ENCODE data around the gene PRAC1.
"Not testable (repeated sequence)": the region's sequence is repeated elsewhere in the genome, so short reads cannot be mapped to it uniquely, and the experiment has no call there.

PRAC1 gene

DNA sequence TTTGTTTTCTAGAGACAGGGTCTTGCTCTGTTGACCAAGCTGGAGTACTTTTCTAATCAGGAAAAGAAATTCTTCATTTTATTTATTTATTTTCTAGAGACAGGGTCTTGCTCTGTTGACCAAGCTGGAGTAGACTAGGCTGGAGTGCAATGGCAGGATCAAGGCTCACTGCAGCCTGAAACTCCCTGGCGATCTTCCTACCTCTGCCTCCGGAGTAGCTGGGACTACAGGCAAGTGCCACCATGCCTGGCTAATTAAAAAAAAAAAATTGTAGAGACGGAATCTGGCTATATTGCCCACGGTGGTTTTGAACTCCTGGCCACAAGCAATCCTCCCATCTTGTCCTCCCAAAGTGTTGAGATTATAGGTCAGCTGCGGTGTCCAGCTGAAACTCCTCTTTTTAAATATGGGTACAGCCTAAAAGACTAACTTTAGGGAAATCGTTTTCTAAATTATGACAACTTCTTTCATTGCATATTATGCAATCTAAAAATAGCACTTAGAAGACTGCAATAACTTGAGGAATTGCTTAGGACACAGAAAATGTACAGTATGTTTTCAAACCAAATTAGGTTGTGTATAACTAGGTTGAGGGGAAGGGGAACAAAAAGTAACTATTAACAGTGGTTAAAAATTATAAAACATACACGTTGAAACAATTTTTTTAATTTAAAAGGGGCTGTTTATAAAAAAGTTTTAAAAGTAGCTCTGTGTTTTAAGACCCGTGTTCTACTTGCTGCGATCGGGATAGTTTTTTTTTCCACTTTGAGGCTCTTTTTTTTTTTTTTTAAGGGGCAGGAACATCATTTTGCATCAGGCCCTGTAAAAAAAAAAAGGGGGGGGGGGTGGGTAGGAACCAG is 4.7 kb downstream of the PRAC1 start:
- ChIA-PET CTCF (interaction anchor here (0.6 to 11.1 kb wide), 9 partner anchors 11 to 166 kb away, joined by 3 to 92 read pairs (median 3); partner anchors contain the start of gene HOXB13), POLR2A (no interaction called here)
- peaks cover 15 to 97% (median 48%) of the 10 kb centered on the region in 5 experiments for H3K27me3 ChIP-seq (replicated peaks in 2 of 5; ENCODE audit: control insufficient read depth in 4 of 5, insufficient read depth in 5 of 5, low read length in 4 of 5)
- peaks cover 0 to 4% (median 0%) of the 10 kb centered on the region in 4 experiments for H3K4me1 ChIP-seq (ENCODE audit: control extremely low read depth in 1 of 4, control insufficient read depth in 4 of 4, insufficient read depth in 4 of 4, low read length in 3 of 4)
- 18% methylated on average over 3 of the region's 10 CpGs for WGBS (ENCODE audit: insufficient coverage)
- H3K27ac ChIP-seq (ENCODE audit: insufficient read depth in 1 of 2, low read depth in 1 of 2, low read length in 2 of 2, poor library complexity in 1 of 2, severe bottlenecking in 2 of 2), result no peak overlapping the region
- H3K4me3 ChIP-seq (ENCODE audit: control insufficient read depth in 1 of 7, extremely low read depth in 1 of 7, insufficient read depth in 4 of 7, low read depth in 2 of 7, low read length in 6 of 7), result no peak overlapping the region
- H3K9me3 ChIP-seq (ENCODE audit: control extremely low read depth in 1 of 5, control insufficient read depth in 4 of 5, insufficient read depth in 2 of 5, low read depth in 1 of 5, low read length in 4 of 5), result peaks cover 0 to 3% (median 0%) of the 10 kb centered on the region in 5 experiments
- DNase-seq, result no peak
- H3K36me3 ChIP-seq (ENCODE audit: control insufficient read depth in 4 of 4, insufficient read depth in 4 of 4, low read length in 3 of 4), result no peaks in the 10 kb centered on the region

DNA sequence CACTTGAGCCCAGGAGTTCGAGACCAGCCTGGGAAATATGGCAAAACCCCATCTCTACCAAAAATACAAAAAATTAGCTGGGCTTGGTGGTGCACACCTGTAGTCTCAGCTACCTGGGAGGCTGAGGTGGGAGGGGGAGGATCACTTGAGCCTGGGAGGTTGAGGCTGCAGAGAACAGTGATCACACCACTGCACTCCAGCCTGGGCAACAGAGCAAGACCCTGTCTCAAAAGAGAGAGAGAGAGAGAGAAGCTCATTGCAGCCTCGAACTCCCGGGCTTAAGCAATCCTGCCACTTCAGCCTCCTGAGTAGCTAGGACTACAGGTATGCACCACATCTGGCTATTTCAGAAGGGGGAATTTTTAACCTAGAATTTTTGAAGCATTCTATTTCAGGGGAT is 5.8 kb downstream of the PRAC1 start:
- CTCF ChIA-PET, result interaction anchor here (0.8 to 11.1 kb wide), 6 partner anchors 9 to 167 kb away, joined by 3 to 92 read pairs (median 4); no protein-coding TSS in a partner anchor
- peaks cover 15 to 96% (median 49%) of the 10 kb centered on the region in 5 experiments for H3K27me3 ChIP-seq (replicated peaks in 2 of 5; ENCODE audit: control insufficient read depth in 4 of 5, insufficient read depth in 5 of 5, low read length in 4 of 5)
- H3K36me3 ChIP-seq (ENCODE audit: control insufficient read depth in 4 of 4, insufficient read depth in 4 of 4, low read length in 3 of 4); H3K9me3 ChIP-seq (ENCODE audit: control extremely low read depth in 1 of 5, control insufficient read depth in 4 of 5, insufficient read depth in 2 of 5, low read depth in 1 of 5, low read length in 4 of 5); H3K4me1 ChIP-seq (ENCODE audit: control extremely low read depth in 1 of 4, control insufficient read depth in 4 of 4, insufficient read depth in 4 of 4, low read length in 3 of 4); DNase-seq; POLR2A ChIA-PET; H3K4me3 ChIP-seq (ENCODE audit: control insufficient read depth in 1 of 7, extremely low read depth in 1 of 7, insufficient read depth in 4 of 7, low read depth in 2 of 7, low read length in 6 of 7); H3K27ac ChIP-seq (ENCODE audit: insufficient read depth in 1 of 2, low read depth in 1 of 2, low read length in 2 of 2, poor library complexity in 1 of 2, severe bottlenecking in 2 of 2): not testable (repeated sequence)
- WGBS (ENCODE audit: insufficient coverage), result 92% methylated on average over 2 of the region's 3 CpGs

DNA sequence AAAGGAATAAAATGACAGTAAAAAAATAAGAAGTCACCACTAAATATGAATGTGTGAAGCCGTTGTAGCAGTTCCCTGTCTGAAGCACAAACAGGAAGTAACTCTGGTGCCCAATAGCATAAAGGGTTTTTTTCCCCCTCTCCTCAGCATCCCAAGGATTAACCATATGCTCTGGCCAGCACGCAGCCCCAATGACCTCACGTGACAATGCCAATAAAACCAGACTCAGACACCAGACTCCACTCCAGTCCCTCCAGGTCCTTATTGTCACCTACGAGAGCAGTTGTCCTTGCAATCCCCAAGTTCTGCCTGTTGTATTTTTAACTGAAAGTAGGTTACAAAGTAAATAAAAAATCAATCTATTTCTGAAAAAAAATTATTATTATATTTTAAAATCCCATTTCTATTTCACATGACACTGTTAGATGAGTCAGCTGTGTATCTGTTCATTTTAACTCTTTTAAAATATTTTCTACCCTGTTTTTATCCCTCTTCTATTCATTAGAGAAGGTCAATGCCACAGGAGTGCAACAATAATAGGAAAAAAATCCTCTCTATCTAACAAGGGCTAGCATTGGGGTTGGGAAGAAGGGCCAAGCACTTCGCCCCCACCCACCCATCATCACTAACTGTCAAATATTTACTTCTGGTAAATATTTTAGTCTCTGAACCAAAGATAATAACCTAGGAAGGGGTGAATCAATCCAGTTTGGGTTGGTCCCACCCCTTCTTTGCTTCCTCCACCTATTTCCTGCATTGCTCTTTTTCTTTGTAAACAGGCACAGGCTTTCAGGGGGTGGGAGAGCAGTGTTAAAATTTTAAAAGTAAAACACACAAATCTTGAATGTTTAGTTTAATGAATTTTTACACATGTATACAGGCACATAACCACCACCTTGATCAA is 6.6 kb downstream of the PRAC1 start:
- ChIA-PET POLR2A (no interaction called here), CTCF (interaction anchor here (0.9 to 11.1 kb wide), 6 partner anchors 8 to 37 kb away, joined by 3 to 92 read pairs (median 4); partner anchors contain the start of gene PRAC2)
- DNase-seq, result no peak
- H3K27me3 ChIP-seq (replicated peaks in 2 of 5; ENCODE audit: control insufficient read depth in 4 of 5, insufficient read depth in 5 of 5, low read length in 4 of 5), result peaks cover 13 to 96% (median 43%) of the 10 kb centered on the region in 5 experiments
- H3K9me3 ChIP-seq (ENCODE audit: control extremely low read depth in 1 of 5, control insufficient read depth in 4 of 5, insufficient read depth in 2 of 5, low read depth in 1 of 5, low read length in 4 of 5), result peaks cover 0 to 3% (median 0%) of the 10 kb centered on the region in 5 experiments
- peaks cover 0 to 4% (median 0%) of the 10 kb centered on the region in 4 experiments for H3K4me1 ChIP-seq (ENCODE audit: control extremely low read depth in 1 of 4, control insufficient read depth in 4 of 4, insufficient read depth in 4 of 4, low read length in 3 of 4)
- no CpG with 5 or more reads among the region's 5 CpGs for WGBS (ENCODE audit: insufficient coverage)
- H3K36me3 ChIP-seq (ENCODE audit: control insufficient read depth in 4 of 4, insufficient read depth in 4 of 4, low read length in 3 of 4), result no peaks in the 10 kb centered on the region
- H3K27ac ChIP-seq (ENCODE audit: insufficient read depth in 1 of 2, low read depth in 1 of 2, low read length in 2 of 2, poor library complexity in 1 of 2, severe bottlenecking in 2 of 2), result no peak overlapping the region
- no peak overlapping the region for H3K4me3 ChIP-seq (ENCODE audit: control insufficient read depth in 1 of 7, extremely low read depth in 1 of 7, insufficient read depth in 4 of 7, low read depth in 2 of 7, low read length in 6 of 7)

DNA sequence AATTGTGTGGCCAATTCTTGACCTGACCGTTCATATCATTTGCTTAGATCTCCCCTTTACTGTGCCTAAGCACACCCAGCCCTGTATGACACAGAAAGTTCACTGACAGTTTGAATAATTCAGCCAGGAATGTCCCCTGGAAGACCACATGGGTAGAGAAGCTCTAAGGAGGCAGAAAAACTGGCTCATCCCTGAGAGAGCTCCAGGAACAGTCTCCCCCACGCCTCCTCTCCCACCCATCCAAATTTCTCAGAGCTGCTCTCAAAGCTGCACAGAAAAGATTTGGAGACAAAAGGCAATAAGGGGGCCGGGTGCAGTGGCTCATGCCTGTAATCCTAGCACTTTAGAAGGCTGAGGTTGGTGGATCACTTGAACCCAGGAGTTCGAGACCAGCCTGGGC is 11.2 kb downstream of the PRAC1 start:
- CTCF ChIA-PET, result interaction anchor here (1.2 to 1.6 kb wide), 3 partner anchors 12 to 78 kb away, joined by 3 to 8 read pairs (median 4); partner anchors contain the start of genes PRAC1 and PRAC2
- POLR2A ChIA-PET, result no interaction called here
- WGBS (ENCODE audit: insufficient coverage), result 85% methylated on average over 4 of the region's 4 CpGs

DNA sequence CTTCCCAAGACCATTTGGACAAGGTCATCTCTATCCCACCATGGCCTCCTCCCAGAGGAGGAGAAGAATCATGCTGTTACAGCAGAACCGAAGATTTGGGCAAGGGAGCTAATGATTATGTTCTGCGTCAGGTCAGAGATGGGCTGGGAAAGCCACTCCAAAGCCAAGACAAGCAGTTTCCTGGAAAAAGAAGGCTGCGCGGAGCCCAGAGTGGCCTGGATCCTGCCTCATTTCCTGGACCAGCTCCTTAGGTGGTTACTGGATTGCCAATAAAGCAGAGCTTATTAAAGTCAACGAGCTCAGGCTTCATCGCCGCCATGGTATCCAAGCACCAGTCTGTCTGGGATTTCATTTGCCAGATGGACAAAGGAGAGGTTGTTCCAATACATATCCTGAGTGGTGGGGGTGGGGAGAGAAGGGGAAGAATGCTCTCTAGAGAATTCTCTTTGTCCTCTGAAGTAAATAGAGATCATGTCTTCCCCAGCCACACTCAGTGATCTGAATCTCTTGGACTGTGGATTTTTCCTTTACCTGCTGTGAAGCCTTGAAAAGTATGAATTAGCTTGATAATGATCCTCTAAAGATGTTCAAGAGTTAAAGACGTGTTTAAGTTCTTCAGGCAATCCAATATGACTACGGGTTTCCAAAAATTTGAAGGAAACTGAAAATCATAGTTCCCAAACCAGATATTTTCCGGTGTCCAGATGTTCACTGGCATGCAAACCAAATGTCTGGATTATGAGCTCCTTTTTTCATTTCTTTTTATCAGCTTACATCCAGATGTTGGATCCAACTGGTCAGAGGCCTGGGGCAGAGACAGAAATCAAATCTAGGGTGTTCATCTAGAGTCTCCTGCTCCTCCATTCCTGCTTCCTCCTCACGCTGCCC is 17.7 kb downstream of the PRAC1 start:
- 91% methylated on average over 11 of the region's 11 CpGs for WGBS (ENCODE audit: insufficient coverage)
- Histone ChIP-seq H3K4me1 (ENCODE audit: control extremely low read depth in 1 of 4, control insufficient read depth in 4 of 4, insufficient read depth in 4 of 4, low read length in 3 of 4) (no peaks in the 10 kb centered on the region), H3K27ac (ENCODE audit: insufficient read depth in 1 of 2, low read depth in 1 of 2, low read length in 2 of 2, poor library complexity in 1 of 2, severe bottlenecking in 2 of 2) (no peak overlapping the region), H3K27me3 (replicated peaks in 2 of 5; ENCODE audit: control insufficient read depth in 4 of 5, insufficient read depth in 5 of 5, low read length in 4 of 5) (peaks cover 9 to 79% (median 29%) of the 10 kb centered on the region in 5 experiments), H3K4me3 (ENCODE audit: control insufficient read depth in 1 of 7, extremely low read depth in 1 of 7, insufficient read depth in 4 of 7, low read depth in 2 of 7, low read length in 6 of 7) (no peak overlapping the region), H3K36me3 (ENCODE audit: control insufficient read depth in 4 of 4, insufficient read depth in 4 of 4, low read length in 3 of 4) (no peaks in the 10 kb centered on the region), H3K9me3 (ENCODE audit: control extremely low read depth in 1 of 5, control insufficient read depth in 4 of 5, insufficient read depth in 2 of 5, low read depth in 1 of 5, low read length in 4 of 5) (peaks cover 0 to 2% (median 0%) of the 10 kb centered on the region in 5 experiments)
- ChIA-PET POLR2A (no interaction called here), CTCF (interaction anchor here (0.9 to 3.7 kb wide), 12 partner anchors 9 to 136 kb away, joined by 3 to 17 read pairs (median 3); partner anchors contain the start of gene PRAC1)
- no peak for DNase-seq

More for the DNA sequence above, 11.2 kb downstream of the PRAC1 start:
- H3K4me1 ChIP-seq (ENCODE audit: control extremely low read depth in 1 of 4, control insufficient read depth in 4 of 4, insufficient read depth in 4 of 4, low read length in 3 of 4), result no peaks in the 10 kb centered on the region
- no peaks in the 10 kb centered on the region for H3K9me3 ChIP-seq (ENCODE audit: control extremely low read depth in 1 of 5, control insufficient read depth in 4 of 5, insufficient read depth in 2 of 5, low read depth in 1 of 5, low read length in 4 of 5)
- H3K4me3 ChIP-seq (ENCODE audit: control insufficient read depth in 1 of 7, extremely low read depth in 1 of 7, insufficient read depth in 4 of 7, low read depth in 2 of 7, low read length in 6 of 7), result no peak overlapping the region
- peaks cover 5 to 93% (median 32%) of the 10 kb centered on the region in 5 experiments for H3K27me3 ChIP-seq (replicated peaks in 2 of 5; ENCODE audit: control insufficient read depth in 4 of 5, insufficient read depth in 5 of 5, low read length in 4 of 5)
- H3K36me3 ChIP-seq (ENCODE audit: control insufficient read depth in 4 of 4, insufficient read depth in 4 of 4, low read length in 3 of 4), result no peaks in the 10 kb centered on the region
- no peak for DNase-seq
- no peak overlapping the region for H3K27ac ChIP-seq (ENCODE audit: insufficient read depth in 1 of 2, low read depth in 1 of 2, low read length in 2 of 2, poor library complexity in 1 of 2, severe bottlenecking in 2 of 2)

DNA sequence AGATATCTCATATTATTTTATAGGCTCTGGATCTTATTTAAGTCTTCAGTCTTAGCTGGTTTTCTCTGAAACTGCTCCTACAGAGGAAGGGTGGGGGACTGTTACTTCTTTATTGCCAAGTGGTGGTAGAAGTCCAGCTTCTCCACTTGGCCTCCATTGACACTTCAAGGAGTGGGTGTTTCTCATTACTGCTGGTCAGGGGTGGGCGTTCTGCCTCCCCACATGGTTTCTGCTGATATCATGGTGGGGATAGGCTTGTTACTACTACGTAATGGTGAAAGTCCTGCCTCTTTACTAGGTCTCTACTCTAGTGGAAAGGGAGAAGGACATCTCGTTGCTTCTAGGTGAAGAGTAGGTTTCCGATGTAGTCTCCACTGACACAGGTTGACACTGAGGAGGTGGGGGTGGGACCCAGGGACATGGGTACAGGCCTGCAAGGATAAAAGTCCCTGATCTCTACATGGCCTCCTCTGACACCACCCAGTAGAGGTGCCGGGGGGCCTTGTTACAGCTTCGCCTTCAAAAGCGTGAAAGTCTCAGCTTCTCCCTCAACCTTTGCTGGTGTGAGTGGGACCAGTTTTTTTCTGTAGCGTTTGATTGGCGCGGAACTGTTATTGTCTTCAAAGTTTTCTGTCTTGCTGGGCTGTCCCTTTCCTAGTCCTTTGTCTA is 20.3 kb downstream of the PRAC1 start:
- no peak overlapping the region for H3K4me3 ChIP-seq (ENCODE audit: control insufficient read depth in 1 of 7, extremely low read depth in 1 of 7, insufficient read depth in 4 of 7, low read depth in 2 of 7, low read length in 6 of 7)
- no peaks in the 10 kb centered on the region for H3K36me3 ChIP-seq (ENCODE audit: control insufficient read depth in 4 of 4, insufficient read depth in 4 of 4, low read length in 3 of 4)
- no peak for DNase-seq
- H3K9me3 ChIP-seq (ENCODE audit: control extremely low read depth in 1 of 5, control insufficient read depth in 4 of 5, insufficient read depth in 2 of 5, low read depth in 1 of 5, low read length in 4 of 5), result peaks cover 0 to 2% (median 0%) of the 10 kb centered on the region in 5 experiments
- WGBS (ENCODE audit: insufficient coverage), result 94% methylated on average over 9 of the region's 10 CpGs
- no peak overlapping the region for H3K27ac ChIP-seq (ENCODE audit: insufficient read depth in 1 of 2, low read depth in 1 of 2, low read length in 2 of 2, poor library complexity in 1 of 2, severe bottlenecking in 2 of 2)
- H3K27me3 ChIP-seq (replicated peaks in 2 of 5; ENCODE audit: control insufficient read depth in 4 of 5, insufficient read depth in 5 of 5, low read length in 4 of 5), result peaks cover 9 to 63% (median 26%) of the 10 kb centered on the region in 5 experiments
- ChIA-PET POLR2A (no interaction called here), CTCF (interaction anchor here (1.6 to 3.7 kb wide), 2 partner anchors 17 to 23 kb away, joined by 3 to 17 read pairs; no protein-coding TSS in a partner anchor)
- H3K4me1 ChIP-seq (ENCODE audit: control extremely low read depth in 1 of 4, control insufficient read depth in 4 of 4, insufficient read depth in 4 of 4, low read length in 3 of 4), result no peaks in the 10 kb centered on the region

Data from common myeloid progenitor, CD34-positive (primary cell).